HG03521 (cell line): Measurements from ENCODE around the gene CPED1.

Experiments
- ATAC-seq: cut with Tn5 transposase; IDR thresholded peaks from one replicate; pipeline ENCODE4 v1.9.1; 2021; ENCODE audit warnings: mild to moderate bottlenecking, moderate library complexity; ENCODE audit not compliant: unreplicated experiment

Gene CPED1

DNA sequence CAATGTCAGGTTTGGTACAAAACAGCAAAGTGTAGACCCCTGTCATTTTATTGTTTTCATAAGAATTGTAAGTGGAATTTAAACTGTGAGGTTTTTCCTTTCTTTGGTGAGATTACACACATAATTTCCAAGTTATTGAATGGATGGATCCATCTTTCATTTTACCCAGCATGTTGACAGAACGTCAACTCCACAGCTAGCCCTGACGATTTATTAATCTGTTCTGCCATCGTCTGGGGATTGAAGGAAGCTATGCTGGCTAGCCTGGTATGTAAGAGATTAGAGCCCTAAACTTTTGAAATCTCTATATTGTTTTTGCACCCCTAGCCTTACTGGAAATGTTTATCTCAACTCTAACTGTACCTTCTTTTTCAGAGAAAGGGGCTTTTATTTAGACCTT is 348.9 kb downstream of the CPED1 start:
- ATAC-seq = no peak

DNA sequence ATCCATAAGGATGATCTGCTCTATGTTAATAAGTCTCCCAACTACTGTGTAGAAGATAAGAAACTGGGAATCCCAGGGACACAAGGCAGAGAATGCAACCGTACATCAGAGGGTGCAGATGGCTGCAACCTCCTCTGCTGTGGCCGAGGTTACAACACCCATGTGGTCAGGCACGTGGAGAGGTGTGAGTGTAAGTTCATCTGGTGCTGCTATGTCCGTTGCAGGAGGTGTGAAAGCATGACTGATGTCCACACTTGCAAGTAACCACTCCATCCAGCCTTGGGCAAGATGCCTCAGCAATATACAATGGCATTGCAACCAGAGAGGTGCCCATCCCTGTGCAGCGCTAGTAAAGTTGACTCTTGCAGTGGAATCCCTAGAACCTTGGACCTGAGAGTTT is 350.6 kb downstream of the CPED1 start:
- ATAC-seq = no peak

DNA sequence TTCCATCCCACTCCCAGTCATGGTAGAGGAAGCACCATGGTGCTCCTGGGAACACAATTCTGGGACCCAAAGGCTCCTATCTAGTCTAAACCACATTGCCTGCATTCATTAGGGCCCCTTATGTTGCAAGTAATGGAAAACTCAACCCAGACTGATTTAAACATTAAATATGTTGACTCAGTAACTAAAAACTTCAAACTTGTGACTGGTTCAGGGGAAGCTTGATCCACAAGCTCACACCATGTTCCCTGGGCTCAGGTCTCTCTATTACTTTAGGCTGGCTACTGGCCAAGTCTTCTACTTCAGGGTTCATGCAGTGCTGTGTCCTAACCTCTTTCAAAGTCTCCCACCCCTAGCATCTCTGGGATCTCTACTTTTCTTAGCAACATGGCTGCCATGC is 353.4 kb downstream of the CPED1 start:
- no peak for ATAC-seq

DNA sequence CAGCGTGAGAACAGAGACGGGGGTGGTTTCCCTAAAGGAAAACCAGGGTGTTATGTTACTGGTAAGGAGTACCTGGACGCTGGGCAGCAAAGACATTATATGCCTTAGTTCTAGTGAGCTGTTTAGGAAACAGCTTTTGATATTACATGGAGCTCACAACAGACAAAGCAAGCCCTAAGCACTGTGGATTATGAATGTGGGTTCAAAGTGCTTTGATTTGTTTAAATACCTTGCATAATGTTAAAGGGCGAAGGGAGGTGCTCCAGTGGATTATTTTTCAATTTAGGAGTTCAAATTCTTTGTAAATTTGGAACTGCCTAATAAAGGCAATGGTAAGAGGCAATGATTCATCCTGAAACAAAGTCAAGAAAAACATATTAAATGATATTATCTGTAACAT is 354.1 kb downstream of the CPED1 start:
- ATAC-seq = no peak

DNA sequence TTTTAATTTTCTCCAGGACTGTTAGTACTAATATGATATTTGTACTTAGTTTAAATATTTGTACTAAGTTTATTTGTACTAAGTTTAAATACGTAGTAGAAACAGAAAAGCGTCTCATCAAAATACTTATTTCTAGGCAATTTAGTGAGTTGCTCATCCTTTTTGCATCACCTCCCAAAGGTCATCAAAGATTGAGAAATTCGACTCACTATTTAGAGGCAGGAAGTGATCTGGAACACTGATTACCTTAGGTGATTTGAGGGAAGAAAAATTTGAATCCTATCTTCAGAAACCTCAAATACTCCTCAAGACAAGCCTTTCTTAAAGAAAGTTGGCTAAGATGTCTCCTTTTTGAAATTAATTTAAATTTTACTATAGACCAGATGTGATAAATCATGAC is 354.8 kb downstream of the CPED1 start:
- no peak for ATAC-seq

DNA sequence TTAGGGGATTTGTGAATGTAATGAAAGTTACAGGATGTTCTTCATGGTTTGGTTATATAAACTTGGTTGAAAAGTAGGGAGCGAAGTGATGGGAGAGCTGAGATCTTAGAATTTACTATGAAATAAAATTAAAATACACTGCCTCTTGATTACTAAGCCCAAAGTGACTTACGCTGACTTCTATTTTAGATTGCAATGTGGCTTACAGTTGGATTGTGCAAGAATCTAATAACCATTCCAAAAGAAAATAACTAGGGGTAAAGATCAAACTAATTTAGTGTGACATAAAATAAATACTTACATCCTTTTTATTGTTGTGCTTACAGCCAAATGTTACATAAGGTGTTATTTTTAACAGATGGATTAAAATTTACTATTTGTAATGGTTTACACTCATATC is 355.6 kb downstream of the CPED1 start:
- no peak for ATAC-seq

DNA sequence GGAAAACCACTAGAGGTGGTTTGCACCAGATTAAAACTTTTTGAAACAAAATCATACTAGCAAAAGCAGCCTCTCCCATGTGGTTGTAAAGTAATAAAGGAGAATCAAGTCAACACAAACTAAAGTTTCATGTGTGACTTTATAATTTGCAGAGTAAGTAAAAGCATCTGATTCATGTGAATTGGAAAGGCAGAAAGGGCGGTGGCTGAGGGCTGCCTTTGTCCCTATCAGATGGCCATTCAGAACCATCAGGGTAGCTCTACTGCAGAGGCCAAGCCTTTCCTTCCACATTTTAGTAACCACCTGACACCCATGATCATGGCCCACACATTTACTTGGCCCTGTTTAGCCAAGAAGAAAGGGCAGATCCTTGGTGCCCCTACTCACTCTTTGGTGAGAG is 356.0 kb downstream of the CPED1 start:
- no peak for ATAC-seq
